ENCODE measurements around the gene PEAK3.

PEAK3 gene

GRCh38 chr19:2315121-2315817 lies 33.3 kb upstream of the PEAK3 start:
- no peak for DNase-seq (ENCODE audit: low read depth, low spot score)

- DNase-seq (ENCODE audit: low read depth, low spot score): no peak
Measured at GRCh38 chr19:2312820-2313501, 31.0 kb upstream of the PEAK3 start.

- no peak for DNase-seq (ENCODE audit: low read depth, low spot score)
Measured at GRCh38 chr19:2311093-2311492, 29.1 kb upstream of the PEAK3 start.

- no peak for DNase-seq (ENCODE audit: low read depth, low spot score)
Measured at GRCh38 chr19:2309734-2310362, 27.9 kb upstream of the PEAK3 start.

- DNase-seq (ENCODE audit: low read depth, low spot score): no peak
Measured at GRCh38 chr19:2308114-2308556, 26.2 kb upstream of the PEAK3 start, which contains the start of gene LINGO3. Gene LINGO3 (minus strand): TSS chr19:2308154. CDS start chr19:2291776, 16,378 bp downstream.

- DNase-seq (ENCODE audit: low read depth, low spot score): no peak
Measured at GRCh38 chr19:2307518-2308012, 25.6 kb upstream of the PEAK3 start.

- no peak for DNase-seq (ENCODE audit: low read depth, low spot score)
Measured at GRCh38 chr19:2306971-2307370, 25.0 kb upstream of the PEAK3 start.

GRCh38 chr19:2306281-2306806 lies 24.4 kb upstream of the PEAK3 start:
- no peak for DNase-seq (ENCODE audit: low read depth, low spot score)

GRCh38 chr19:2305452-2306280 lies 23.7 kb upstream of the PEAK3 start:
- no peak for DNase-seq (ENCODE audit: low read depth, low spot score)

GRCh38 chr19:2303211-2303798 lies 21.3 kb upstream of the PEAK3 start:
- no peak for DNase-seq (ENCODE audit: low read depth, low spot score)

- no peak for DNase-seq (ENCODE audit: low read depth, low spot score)
Measured at GRCh38 chr19:2302319-2303210, 20.6 kb upstream of the PEAK3 start.

GRCh38 chr19:2300533-2300932 lies 18.6 kb upstream of the PEAK3 start:
- no peak for DNase-seq (ENCODE audit: low read depth, low spot score)

- DNase-seq (ENCODE audit: low read depth, low spot score): no peak
Measured at GRCh38 chr19:2296141-2296540, 14.2 kb upstream of the PEAK3 start.

- no peak for DNase-seq (ENCODE audit: low read depth, low spot score)
Measured at GRCh38 chr19:2294687-2295335, 12.8 kb upstream of the PEAK3 start.

- DNase-seq (ENCODE audit: low read depth, low spot score): no peak
Measured at GRCh38 chr19:2291185-2291751, 9.3 kb upstream of the PEAK3 start.

GRCh38 chr19:2290441-2291184 lies 8.6 kb upstream of the PEAK3 start:
- DNase-seq (ENCODE audit: low read depth, low spot score): no peak

GRCh38 chr19:2289714-2290435 lies 7.9 kb upstream of the PEAK3 start:
- DNase-seq (ENCODE audit: low read depth, low spot score): no peak
